COLO829 (cell line): Measurements from ENCODE around the gene GAPVD1.
"Not testable (repeated sequence)": the region's sequence is repeated elsewhere in the genome, so short reads cannot be mapped to it uniquely, and the experiment has no call there.

Experiments used
- DNase-seq: peaks from one replicate; pipeline ENCODE4 v3.0.0; 2012; ENCODE audit warnings: low spot score

Gene GAPVD1

DNA sequence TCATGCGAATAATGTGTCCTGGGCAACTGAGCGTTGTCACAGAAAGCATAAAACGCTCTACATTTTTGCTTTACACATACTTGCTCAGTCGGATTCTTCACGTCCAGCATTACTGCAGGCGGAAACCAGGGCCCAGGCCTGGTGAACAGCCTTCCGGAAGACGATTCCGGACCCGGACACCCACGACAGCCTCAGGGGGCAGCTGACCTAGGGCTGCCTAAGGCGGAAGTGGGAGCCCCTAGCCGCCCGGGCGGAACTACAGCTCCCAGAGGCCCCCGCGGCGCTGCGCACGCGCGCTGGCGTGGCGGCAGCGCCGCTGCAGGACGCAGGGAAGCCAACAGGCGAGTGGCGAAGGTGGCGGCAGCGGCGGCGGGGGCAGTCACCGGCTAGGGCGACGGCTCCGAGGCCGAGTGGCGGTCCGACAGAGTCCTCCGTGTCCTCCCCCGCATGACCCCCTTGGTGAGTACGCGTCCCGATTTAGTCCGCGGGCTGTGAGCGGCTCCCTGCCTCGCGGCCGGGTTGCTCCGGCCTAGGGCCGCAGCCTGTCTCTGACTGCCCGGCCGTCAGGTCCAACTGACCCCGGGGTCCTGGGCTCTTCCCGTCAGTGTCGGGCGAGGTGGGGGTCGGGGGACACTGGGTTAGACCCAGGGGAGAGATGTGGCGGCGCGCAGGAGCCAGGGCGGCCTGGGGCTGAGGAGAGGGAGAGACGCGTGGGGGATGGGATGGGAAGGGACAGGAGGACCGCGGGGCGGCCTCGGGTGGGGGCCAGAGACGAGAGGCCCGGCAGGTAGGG, at the start of gene GAPVD1:
Gene GAPVD1 (plus strand): TSS at position 326 of the 793 bp plus-strand sequence. CDS start 37,096 bp downstream, outside the sequence.
- DNase-seq = peak; percentile 97

DNA sequence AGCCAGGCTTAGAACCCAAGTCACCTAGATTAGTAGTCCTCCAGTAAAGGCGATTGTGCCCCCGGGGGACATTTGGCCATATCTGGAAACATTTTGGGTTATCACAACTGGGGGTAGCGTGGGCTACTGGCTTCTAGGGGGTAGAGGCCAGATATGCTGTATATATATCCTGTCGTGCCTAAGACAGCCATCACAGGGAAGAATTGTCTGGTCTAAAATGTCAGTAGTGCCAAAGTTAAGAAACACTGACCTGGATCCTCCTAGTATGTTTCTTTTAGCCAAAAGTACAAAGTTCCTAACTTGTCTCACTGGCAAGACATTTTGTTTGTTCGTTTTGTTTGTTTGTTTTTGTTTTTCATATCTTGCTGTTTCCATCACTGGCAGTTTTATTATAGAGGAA, 47.4 kb upstream of the GAPVD1 start:
- no peak for DNase-seq

GRCh38 chr9:125218621-125219020, 43.0 kb upstream of the GAPVD1 start:
- no peak for DNase-seq

DNA sequence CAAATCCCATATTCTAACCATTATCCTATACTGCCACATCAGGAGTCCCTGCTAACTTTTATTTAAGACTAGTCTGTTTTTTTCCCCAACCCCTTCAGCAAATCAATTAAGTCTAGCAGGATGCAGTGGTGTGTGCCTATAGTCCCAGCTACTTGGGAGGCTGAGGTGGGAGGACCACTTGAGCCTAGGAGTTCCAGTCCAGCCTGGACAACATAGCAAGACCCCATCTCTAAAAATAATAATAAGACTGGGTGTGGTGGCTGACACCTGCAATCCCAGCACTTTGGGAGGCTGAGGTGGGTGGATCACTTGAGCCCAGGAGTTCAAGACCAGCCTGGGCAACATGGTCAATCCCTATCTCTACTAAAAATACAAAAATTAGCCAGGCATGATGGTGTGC, 36.8 kb upstream of the GAPVD1 start:
- not testable (repeated sequence) for DNase-seq

GRCh38 chr9:125227761-125228160, 33.9 kb upstream of the GAPVD1 start:
- no peak for DNase-seq

DNA sequence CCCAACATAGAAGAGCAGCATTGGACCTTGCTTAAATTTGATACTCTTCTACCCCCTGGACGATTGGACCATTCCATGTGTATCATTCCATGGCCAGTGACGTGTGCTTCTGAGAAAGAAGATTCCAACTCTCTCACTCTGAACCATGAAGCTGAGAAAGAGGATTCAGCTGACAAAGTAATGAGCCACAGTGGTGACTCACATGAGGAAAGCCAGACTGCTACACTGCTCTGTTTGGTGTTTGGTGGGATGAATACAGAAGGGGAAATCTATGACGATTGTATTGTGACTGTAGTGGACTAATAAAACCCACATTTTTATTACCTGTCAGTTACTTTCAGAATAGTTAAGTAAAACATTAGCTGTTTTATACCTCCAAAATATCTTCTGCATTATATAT, 27.9 kb upstream of the GAPVD1 start:
- DNase-seq = peak; percentile 28

- DNase-seq = not testable (repeated sequence)
Observed at GRCh38 chr9:125234099-125234498, 27.5 kb upstream of the GAPVD1 start.

DNA sequence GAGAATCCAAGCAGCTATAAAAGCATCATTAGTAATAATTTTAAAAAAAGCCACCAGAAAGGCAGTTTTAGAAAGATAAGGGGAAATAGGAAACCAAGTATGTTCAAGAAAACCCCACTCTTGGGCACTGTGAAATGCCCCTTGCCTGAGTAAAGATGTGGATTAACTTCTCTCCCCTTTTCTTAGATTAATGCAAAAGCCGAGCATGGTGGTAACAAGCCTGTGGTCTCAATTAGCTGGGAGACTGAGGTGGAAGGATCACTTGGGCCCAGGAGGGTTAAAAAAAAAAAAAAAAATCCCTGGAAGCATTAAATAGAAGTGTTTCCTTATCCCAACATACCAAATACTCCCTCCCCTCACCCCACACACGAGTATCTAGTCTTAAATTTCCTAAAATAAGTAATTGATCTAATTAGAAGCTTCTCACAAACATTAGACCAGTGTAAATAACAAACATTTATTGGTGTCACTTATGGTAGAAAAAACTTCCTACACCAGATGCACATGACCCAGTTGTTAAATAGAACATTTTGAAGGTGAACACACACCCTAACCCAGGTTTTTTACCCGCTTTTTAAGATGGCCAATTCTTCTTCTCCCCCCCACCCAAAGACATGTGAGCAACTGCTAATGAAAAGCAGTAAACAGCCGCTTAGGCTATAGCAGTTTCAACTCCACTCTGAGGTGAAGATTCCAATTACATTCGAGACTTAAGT, 25.7 kb upstream of the GAPVD1 start:
- DNase-seq = no peak

DNA sequence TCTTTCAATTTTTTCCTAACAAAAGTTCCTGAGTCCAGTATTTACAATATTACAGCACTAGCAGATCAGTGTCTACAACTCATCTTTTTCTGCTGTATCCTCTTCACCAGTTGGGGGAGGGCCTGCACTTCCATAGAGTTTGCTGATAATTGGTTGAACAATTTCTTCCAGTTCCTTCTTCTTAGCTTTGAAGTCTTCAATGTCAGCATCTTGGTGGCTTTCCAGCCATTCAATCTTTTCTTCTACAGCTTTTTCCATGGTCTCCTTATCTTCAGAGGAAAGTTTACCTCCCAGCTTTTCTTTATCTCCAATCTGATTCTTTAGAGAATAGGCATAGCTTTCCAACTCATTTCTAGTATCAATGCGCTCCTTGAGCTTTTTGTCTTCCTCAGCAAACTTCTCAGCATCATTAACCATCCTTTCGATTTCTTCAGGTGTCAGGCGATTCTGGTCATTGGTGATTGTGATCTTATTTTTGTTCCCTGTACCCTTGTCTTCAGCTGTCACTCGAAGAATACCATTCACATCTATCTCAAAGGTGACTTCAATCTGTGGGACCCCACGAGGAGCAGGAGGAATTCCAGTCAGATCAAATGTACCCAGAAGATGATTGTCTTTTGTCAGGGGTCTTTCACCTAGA, 25.0 kb upstream of the GAPVD1 start:
- not testable (repeated sequence) for DNase-seq

DNA sequence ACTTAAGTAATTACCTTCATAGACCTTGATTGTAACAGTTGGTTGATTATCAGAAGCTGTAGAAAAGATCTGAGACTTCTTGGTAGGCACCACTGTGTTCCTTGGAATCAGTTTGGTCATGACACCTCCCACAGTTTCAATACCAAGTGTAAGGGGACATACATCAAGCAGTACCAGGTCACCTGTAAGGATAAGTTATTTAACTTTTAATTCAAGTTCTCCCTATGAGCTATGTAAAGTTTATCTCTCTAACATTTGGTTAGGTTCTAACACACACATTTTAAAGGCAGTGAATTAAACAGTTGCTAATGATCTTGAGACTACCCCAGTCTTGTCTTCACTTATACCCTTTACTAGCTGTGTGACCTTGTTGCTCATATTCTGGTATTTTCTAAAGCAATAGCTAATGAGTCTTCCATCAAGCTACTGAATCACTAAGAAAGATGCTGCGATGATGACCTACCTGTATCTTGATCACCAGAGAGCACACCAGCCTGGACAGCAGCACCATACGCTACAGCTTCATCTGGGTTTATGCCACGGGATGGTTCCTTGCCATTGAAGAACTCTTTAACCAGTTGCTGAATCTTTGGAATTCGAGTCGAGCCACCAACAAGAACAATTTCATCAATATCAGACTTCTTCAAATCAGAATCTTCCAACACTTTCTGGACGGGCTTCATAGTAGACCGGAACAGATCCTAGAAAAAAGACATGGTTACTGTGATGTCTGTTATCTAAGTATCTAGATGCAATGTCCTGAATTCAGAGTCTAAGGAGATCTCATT, 23.3 kb upstream of the GAPVD1 start:
- no peak for DNase-seq

DNA sequence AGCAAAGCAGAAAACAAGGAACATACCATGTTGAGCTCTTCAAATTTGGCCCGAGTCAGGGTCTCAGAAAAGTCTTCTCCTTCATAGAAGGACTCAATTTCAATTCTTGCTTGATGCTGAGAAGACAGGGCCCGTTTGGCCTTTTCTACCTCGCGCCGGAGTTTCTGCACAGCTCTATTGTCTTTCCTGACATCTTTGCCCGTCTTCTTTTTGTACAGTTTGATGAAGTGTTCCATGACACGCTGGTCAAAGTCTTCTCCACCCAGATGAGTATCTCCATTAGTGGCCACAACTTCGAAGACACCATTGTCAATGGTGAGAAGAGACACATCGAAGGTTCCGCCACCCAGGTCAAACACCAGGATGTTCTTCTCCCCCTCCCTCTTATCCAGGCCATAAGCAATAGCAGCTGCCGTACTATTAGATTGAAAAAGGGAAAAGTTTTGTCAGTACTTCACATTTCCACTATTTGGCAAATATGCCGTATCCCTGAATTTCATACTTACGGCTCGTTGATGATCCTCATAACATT, 22.6 kb upstream of the GAPVD1 start:
- no peak for DNase-seq

- no peak for DNase-seq
Observed at GRCh38 chr9:125239631-125240597, 21.7 kb upstream of the GAPVD1 start.

GRCh38 chr9:125240649-125240999, 21.0 kb upstream of the GAPVD1 start:
- DNase-seq = no peak

GRCh38 chr9:125241000-125241862, 20.4 kb upstream of the GAPVD1 start, which contains the start of gene HSPA5:
Gene HSPA5 (minus strand): TSS chr9:125241343. CDS start chr9:125241126, 217 bp downstream.
- DNase-seq = peak; percentile 99

DNA sequence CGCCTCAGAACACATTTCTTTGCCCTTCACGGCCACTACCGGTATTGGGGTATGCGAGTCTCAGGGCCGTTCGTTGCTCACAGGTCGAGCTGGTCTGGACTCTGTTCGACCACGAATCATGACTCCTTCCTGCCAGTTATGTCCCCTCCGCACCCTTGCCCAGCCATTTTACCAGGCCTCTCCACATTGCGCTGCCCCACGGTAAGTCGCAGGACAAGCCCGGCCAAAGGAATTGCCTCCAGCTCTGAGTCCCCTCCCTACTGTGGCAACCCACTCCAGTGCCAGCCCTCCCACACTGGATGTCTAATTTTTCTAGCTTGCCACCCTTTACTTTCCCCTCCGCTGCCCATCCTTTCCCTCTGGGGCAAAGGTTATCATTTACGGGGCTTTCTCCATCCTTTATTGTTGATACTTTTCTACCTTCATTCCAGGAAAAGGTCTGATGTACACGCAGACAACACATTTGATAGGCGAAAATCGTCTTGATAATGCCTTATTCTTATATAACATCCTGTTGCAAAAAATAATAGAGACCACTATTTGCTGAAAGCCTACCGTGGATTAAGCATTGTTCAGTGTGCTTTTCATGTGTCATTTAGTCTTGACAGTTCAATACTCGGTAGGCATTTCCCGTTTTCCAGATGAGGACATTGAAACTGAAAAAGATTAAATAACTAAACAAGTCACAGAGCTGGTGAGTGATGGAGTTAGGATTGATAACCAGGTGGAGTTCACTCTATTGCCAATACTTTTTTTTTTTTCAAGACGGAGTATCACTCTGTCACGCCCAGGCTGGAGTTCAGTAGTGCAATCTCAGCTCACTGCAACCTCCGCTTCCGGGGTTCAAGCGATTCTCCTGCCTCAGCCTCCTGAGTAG, 19.5 kb upstream of the GAPVD1 start:
- DNase-seq = peak; percentile 39

DNA sequence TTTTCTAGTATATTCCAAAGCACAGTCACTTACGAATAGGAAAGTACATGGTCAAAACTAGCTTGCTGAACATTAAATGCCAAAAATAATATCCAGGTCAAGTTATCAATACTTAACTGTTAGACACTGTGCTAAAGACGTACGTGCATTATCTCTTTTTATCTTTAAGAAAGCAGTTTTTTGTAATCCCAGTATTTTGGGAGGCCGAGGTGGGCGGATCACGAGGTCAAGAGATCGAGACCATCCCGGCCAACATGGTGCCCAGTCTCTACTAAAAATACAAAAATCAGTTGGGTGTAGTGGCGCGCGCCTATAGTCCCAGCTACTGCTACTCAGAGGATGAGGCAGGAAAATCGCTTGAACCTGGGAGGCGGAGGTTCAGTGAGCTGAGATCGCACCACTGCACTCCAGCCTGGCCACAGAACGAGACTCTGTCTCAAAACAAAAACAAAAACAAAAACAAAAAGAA, 17.8 kb upstream of the GAPVD1 start:
- DNase-seq = no peak

DNA sequence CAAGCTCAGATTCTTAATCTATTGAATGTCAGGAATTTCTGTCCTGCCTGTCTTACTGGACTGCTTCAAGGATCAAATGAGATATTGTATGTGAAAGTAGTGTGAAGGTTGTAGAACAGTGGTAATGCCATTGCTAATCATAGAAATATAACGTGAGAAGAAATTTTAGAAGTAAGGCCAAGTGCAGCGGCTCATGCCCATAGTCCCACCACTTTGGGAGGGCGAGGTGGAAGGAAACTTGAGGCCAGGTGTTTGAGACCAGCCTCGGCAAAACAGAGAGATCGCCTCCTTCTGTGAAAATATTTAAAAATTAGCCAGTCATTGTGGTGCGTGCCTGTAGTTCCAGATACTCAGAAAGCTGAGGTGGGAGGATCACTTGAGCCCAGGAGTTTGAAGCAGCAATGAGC, 15.4 kb upstream of the GAPVD1 start:
- no peak for DNase-seq

DNA sequence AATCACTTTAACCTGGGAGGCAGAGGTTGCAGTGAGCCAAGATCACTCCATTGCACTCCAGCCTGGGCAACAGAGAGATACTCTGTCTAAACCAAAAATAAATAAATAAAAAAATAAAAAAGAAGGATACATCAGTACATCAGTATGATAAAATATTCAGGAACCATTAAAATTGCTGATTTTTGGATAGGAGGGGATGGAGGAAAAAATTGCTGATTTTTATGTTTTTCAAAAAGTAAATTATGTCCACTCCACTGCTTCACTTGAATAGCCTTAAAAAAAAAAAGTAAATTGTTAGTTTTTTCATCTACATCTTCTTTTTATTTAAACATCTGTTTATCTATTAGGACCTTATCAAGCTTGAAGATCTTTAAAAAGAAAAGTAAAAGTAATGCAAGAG, 7.4 kb upstream of the GAPVD1 start:
- DNase-seq = no peak
